ENCODE data around the gene DAGLA. TPM values are rescaled to one million over a fixed set of nuclear protein-coding genes. Genes with fewer than 3 reads are reported as not detected.

The DAGLA gene
- total RNA-seq, 1 experiment from 2014 or later = 3.1 TPM

- Mint-ChIP-seq H3K27ac (no peak overlapping the region), H3K4me1 (peaks cover 10% of the 10 kb centered on the region), H3K4me3 (no peak overlapping the region), H3K9me3 (no peaks in the 10 kb centered on the region), H3K36me3 (no peaks in the 10 kb centered on the region; the same call in 1 of the 2 replicates), H3K27me3 (ENCODE audit: low read depth) (peaks cover 7% of the 10 kb centered on the region; the same call in 1 of the 2 replicates)
- no peak for DNase-seq (ENCODE audit: low spot score)
- ATAC-seq = no peak
- POLR2A ChIA-PET = no interaction called here
- TF ChIP-seq, protein P1, sequence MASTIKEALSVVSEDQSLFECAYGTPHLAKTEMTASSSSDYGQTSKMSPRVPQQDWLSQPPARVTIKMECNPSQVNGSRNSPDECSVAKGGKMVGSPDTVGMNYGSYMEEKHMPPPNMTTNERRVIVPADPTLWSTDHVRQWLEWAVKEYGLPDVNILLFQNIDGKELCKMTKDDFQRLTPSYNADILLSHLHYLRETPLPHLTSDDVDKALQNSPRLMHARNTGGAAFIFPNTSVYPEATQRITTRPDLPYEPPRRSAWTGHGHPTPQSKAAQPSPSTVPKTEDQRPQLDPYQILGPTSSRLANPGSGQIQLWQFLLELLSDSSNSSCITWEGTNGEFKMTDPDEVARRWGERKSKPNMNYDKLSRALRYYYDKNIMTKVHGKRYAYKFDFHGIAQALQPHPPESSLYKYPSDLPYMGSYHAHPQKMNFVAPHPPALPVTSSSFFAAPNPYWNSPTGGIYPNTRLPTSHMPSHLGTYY (CRISPR knock-in tag; IDR thresholded peaks at IDR 0.05) = no peak
- no peak for TF ChIP-seq ETV6 (CRISPR knock-in tag; IDR thresholded peaks at IDR 0.05)
- no peak for TF ChIP-seq RELA (CRISPR knock-in tag; IDR thresholded peaks at IDR 0.05; ENCODE audit: borderline replicate concordance)
- no peak for TF ChIP-seq ZNF416 (CRISPR knock-in tag; IDR thresholded peaks at IDR 0.05)
- TF ChIP-seq CREM (CRISPR knock-in tag; IDR thresholded peaks at IDR 0.05) = no peak
- no peak for TF ChIP-seq GABPB1 (CRISPR knock-in tag; IDR thresholded peaks at IDR 0.05)
- no peak for TF ChIP-seq FOXJ3 (CRISPR knock-in tag; IDR thresholded peaks at IDR 0.05; ENCODE audit: borderline replicate concordance)
- TF ChIP-seq ZNF263 (CRISPR knock-in tag; IDR thresholded peaks at IDR 0.05; ENCODE audit: low read depth) = no peak
- TF ChIP-seq SMAD4 (CRISPR knock-in tag; IDR thresholded peaks at IDR 0.05) = no peak
- TF ChIP-seq, protein P2, sequence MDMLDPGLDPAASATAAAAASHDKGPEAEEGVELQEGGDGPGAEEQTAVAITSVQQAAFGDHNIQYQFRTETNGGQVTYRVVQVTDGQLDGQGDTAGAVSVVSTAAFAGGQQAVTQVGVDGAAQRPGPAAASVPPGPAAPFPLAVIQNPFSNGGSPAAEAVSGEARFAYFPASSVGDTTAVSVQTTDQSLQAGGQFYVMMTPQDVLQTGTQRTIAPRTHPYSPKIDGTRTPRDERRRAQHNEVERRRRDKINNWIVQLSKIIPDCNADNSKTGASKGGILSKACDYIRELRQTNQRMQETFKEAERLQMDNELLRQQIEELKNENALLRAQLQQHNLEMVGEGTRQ (CRISPR knock-in tag; IDR thresholded peaks at IDR 0.05) = no peak
- no peak for TF ChIP-seq ZNF425 (CRISPR knock-in tag; conservative IDR thresholded peaks at IDR 0.05)
- no peak for TF ChIP-seq IRF1 (CRISPR knock-in tag; IDR thresholded peaks at IDR 0.05)
- TF ChIP-seq ATF3 (CRISPR knock-in tag; conservative IDR thresholded peaks at IDR 0.05) = no peak
- TF ChIP-seq, protein P3, sequence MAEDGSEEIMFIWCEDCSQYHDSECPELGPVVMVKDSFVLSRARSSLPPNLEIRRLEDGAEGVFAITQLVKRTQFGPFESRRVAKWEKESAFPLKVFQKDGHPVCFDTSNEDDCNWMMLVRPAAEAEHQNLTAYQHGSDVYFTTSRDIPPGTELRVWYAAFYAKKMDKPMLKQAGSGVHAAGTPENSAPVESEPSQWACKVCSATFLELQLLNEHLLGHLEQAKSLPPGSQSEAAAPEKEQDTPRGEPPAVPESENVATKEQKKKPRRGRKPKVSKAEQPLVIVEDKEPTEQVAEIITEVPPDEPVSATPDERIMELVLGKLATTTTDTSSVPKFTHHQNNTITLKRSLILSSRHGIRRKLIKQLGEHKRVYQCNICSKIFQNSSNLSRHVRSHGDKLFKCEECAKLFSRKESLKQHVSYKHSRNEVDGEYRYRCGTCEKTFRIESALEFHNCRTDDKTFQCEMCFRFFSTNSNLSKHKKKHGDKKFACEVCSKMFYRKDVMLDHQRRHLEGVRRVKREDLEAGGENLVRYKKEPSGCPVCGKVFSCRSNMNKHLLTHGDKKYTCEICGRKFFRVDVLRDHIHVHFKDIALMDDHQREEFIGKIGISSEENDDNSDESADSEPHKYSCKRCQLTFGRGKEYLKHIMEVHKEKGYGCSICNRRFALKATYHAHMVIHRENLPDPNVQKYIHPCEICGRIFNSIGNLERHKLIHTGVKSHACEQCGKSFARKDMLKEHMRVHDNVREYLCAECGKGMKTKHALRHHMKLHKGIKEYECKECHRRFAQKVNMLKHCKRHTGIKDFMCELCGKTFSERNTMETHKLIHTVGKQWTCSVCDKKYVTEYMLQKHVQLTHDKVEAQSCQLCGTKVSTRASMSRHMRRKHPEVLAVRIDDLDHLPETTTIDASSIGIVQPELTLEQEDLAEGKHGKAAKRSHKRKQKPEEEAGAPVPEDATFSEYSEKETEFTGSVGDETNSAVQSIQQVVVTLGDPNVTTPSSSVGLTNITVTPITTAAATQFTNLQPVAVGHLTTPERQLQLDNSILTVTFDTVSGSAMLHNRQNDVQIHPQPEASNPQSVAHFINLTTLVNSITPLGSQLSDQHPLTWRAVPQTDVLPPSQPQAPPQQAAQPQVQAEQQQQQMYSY (CRISPR knock-in tag; IDR thresholded peaks at IDR 0.05) = no peak
- TF ChIP-seq JAZF1 (CRISPR knock-in tag; IDR thresholded peaks at IDR 0.05) = no peak
- no peak for TF ChIP-seq IRF2 (CRISPR knock-in tag; IDR thresholded peaks at IDR 0.05; ENCODE audit: borderline replicate concordance, low read depth)
- CTCF ChIA-PET = interaction anchor here (0.6 to 10.0 kb wide), 5 partner anchors 8 to 30 kb away, joined by 3 to 106 read pairs (median 6); no protein-coding TSS in a partner anchor
Measured at GRCh38 chr11:61778920-61779650, 98.9 kb downstream of the DAGLA start.

Data from WTC11 (cell line).